Suprapubic skin (tissue), 4 donors: ENCODE results near the gene PLIN3.

Source experiments
- EP300 ChIP-seq: sonication (generic); formaldehyde crosslinking; IDR thresholded peaks from one replicate; pipeline ENCODE4 v1.6.1; 2017; ENCODE audit warnings: antibody characterized with exemption
- POLR2A ChIP-seq, 2 donors: fragments of 450-650 bp; IDR thresholded peaks; one replicate each; pipeline ENCODE4 v1.6.1; 2017; ENCODE audit warnings: antibody characterized with exemption in 2 of 2, mild to moderate bottlenecking in 2 of 2, moderate library complexity in 2 of 2
- POLR2AphosphoS5 ChIP-seq, 3 donors: sonication (generic); formaldehyde crosslinking; IDR thresholded peaks; one replicate each; pipeline ENCODE4 v1.6.1; 2017; ENCODE audit warnings: antibody characterized with exemption in 3 of 3
- TF ChIP-seq, protein P1 (sequence below), 2 donors: fragments of 200-600 bp in 1 of 2; fragments of 450-650 bp in 1 of 2; sonication (generic) in 1 of 2; IDR thresholded peaks; one replicate each; pipeline ENCODE4 v1.5.1; 2016 to 2019; ENCODE audit warnings: antibody characterized with exemption in 2 of 2, mild to moderate bottlenecking in 1 of 2, moderate library complexity in 1 of 2

DNA sequence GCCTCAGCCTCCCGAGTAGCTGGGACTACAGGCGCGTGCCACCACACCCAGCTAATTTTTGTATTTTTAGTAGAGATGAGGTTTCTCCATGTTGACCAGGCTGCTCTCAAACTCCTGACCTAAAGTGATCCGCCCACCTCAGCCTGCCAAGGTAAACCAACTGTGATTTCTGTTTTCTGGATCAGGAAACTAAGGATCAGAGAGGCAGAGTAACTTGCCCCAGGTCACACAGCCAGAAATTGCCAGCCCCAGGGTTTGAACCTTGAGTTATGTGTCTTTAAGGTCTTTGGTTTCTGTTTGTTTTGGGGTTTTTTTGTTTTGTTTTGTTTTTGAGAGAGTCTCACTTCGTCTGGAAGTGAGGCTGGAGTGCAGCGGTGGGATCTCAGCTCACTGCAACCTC lies 4.2 kb upstream of the PLIN3 start:
- TF ChIP-seq, protein P1, sequence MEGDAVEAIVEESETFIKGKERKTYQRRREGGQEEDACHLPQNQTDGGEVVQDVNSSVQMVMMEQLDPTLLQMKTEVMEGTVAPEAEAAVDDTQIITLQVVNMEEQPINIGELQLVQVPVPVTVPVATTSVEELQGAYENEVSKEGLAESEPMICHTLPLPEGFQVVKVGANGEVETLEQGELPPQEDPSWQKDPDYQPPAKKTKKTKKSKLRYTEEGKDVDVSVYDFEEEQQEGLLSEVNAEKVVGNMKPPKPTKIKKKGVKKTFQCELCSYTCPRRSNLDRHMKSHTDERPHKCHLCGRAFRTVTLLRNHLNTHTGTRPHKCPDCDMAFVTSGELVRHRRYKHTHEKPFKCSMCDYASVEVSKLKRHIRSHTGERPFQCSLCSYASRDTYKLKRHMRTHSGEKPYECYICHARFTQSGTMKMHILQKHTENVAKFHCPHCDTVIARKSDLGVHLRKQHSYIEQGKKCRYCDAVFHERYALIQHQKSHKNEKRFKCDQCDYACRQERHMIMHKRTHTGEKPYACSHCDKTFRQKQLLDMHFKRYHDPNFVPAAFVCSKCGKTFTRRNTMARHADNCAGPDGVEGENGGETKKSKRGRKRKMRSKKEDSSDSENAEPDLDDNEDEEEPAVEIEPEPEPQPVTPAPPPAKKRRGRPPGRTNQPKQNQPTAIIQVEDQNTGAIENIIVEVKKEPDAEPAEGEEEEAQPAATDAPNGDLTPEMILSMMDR (IDR thresholded peaks at IDR 0.05), result no peak
- TF ChIP-seq POLR2A (IDR thresholded peaks at IDR 0.05) (no peak), POLR2AphosphoS5 (IDR thresholded peaks at IDR 0.05) (no peak), EP300 (no peak)
